ENCODE data around the gene GABRB2.
"Not testable (repeated sequence)": the region's sequence is repeated elsewhere in the genome, so short reads cannot be mapped to it uniquely, and the experiment has no call there.

GABRB2 gene

DNA sequence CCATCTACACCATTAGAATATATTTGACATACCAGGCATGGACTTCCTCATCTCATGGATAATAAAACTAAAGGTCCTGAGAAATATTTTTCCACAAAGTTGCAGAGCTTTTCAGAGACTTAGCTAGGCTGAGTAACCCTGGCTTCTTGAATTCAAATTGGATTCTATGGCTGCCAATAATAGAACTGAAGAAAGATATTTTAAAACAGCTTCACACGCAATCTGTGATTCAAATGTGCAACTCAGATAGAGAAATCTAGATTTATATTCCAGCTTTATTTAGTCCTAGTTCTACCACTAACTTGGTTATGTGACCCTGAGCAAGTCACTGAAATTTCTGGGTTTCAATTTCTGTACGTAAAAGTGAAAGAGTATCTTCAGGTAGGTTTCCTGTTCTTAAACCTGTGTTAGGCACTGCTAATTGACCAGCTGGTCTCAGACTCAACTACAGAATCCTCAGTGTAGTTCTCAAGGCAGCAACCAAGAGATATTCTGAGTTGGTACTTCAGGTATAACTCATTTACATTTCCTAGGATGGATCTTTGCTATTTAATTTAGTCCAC is 235.3 kb downstream of the GABRB2 start:
- no peaks in the 10 kb centered on the region for H3K36me3 ChIP-seq (ENCODE audit: control insufficient read depth, insufficient read depth, low read length)
- H3K4me1 ChIP-seq (ENCODE audit: control insufficient read depth, insufficient read depth, low read length), result no peaks in the 10 kb centered on the region
- no peak overlapping the region for H3K9ac ChIP-seq (ENCODE audit: low read length)
- no peak overlapping the region for H3K4me3 ChIP-seq (ENCODE audit: low read length)
- no peak overlapping the region for H3K27ac ChIP-seq (ENCODE audit: low read depth, low read length)
- no peaks in the 10 kb centered on the region for H3K27me3 ChIP-seq (ENCODE audit: control insufficient read depth, insufficient read depth, low read length)

DNA sequence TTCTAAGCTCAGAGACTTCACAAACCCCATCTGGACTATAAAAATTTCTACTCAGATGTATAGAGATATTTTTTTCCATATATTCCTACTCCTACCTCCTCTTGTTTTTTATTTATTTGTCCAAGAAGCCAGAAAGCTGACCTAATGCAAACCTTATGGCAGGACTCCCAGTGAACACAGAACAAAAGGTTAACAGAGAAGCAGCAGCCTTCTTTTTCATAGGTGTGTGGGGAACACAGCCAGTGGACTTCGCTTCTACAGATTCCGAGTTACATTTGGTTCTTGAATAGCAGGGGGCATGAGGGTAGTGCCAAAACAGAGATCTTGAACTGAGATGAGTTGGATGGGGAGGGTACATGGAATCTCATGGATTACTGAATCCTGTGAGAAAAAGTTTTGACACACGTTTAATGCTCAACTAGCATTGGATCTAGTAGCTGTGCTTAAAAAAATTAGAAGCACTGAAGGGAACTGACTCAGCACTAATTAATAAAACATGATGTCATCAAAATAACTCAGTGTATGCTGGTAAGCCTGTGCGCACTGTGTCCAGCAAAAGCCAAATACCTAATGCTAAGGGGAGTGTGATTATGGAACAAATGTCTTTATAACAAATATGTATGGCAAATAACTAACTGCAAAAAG is 240.1 kb downstream of the GABRB2 start:
- Histone ChIP-seq H3K4me1 (ENCODE audit: control insufficient read depth, insufficient read depth, low read length) (no peaks in the 10 kb centered on the region), H3K36me3 (ENCODE audit: control insufficient read depth, insufficient read depth, low read length) (no peaks in the 10 kb centered on the region), H3K27ac (ENCODE audit: low read depth, low read length) (no peak overlapping the region), H3K27me3 (ENCODE audit: control insufficient read depth, insufficient read depth, low read length) (no peaks in the 10 kb centered on the region), H3K9ac (ENCODE audit: low read length) (no peak overlapping the region), H3K4me3 (ENCODE audit: low read length) (no peak overlapping the region)

DNA sequence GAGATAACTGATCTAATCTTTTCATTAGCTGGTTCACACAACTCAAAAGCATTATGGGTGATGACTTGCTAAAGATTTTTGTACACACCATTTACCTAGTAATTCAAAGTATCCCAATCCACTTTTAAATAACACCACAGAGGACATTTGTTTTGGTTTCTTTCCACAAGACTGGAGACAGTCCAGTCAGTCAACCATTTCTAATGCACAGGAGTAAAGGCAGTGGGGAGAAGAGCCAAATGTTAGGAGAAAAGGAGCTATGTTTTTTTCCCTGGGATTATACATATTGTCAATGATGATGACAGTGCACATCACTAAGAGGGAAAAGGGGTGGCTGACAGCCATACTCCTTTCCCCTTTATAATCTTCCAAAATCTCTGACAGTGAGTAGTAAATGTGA is 240.9 kb downstream of the GABRB2 start:
- Histone ChIP-seq H3K4me3 (ENCODE audit: low read length) (no peak overlapping the region), H3K4me1 (ENCODE audit: control insufficient read depth, insufficient read depth, low read length) (no peaks in the 10 kb centered on the region), H3K36me3 (ENCODE audit: control insufficient read depth, insufficient read depth, low read length) (no peaks in the 10 kb centered on the region), H3K27me3 (ENCODE audit: control insufficient read depth, insufficient read depth, low read length) (no peaks in the 10 kb centered on the region), H3K27ac (ENCODE audit: low read depth, low read length) (no peak overlapping the region), H3K9ac (ENCODE audit: low read length) (no peak overlapping the region)

DNA sequence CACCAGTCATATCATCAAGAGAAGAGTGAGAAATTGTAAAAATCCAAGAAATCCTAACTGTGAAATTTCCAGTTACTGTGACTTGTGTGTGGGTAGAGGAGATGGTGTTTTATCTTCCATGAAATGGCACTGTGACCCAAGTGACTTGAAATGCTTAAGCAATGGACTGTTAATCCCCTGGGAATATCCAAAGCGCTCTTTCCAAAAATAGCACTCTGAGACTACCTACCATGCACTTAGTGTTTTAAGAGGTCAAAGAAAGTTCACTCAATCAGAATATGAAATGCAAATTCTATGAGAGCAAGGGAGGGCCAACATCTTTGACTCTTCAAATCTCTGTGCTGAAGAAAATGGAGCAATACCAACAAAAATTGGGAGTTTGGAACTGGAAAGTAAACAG is 244.0 kb downstream of the GABRB2 start:
- Histone ChIP-seq H3K4me1 (ENCODE audit: control insufficient read depth, insufficient read depth, low read length) (no peaks in the 10 kb centered on the region), H3K27ac (ENCODE audit: low read depth, low read length) (no peak overlapping the region), H3K9ac (ENCODE audit: low read length) (no peak overlapping the region), H3K4me3 (ENCODE audit: low read length) (no peak overlapping the region), H3K27me3 (ENCODE audit: control insufficient read depth, insufficient read depth, low read length) (no peaks in the 10 kb centered on the region), H3K36me3 (ENCODE audit: control insufficient read depth, insufficient read depth, low read length) (no peaks in the 10 kb centered on the region)

DNA sequence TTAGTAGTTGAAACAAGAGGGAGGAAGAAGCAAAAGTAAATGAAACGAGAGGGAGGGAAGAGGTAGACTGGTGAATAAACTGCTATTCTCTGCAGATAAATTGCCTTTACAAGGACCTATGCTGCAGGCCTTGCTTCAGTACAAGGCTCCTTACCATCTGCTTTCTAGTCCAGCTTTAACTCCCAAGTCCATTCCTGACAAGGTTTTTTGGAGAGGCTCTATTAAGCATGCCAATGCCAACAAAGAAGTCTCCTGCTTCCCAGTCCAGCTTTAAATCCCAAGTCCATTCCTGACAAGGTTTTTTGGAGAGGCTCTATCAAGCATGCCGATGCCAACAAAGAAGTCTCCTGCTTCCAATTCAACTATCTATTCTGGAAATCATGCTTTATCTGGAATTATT is 244.9 kb downstream of the GABRB2 start:
- no peak overlapping the region for H3K27ac ChIP-seq (ENCODE audit: low read depth, low read length)
- no peak overlapping the region for H3K4me3 ChIP-seq (ENCODE audit: low read length)
- H3K27me3 ChIP-seq (ENCODE audit: control insufficient read depth, insufficient read depth, low read length), result no peaks in the 10 kb centered on the region
- H3K4me1 ChIP-seq (ENCODE audit: control insufficient read depth, insufficient read depth, low read length), result no peaks in the 10 kb centered on the region
- H3K36me3 ChIP-seq (ENCODE audit: control insufficient read depth, insufficient read depth, low read length), result no peaks in the 10 kb centered on the region
- no peak overlapping the region for H3K9ac ChIP-seq (ENCODE audit: low read length)

DNA sequence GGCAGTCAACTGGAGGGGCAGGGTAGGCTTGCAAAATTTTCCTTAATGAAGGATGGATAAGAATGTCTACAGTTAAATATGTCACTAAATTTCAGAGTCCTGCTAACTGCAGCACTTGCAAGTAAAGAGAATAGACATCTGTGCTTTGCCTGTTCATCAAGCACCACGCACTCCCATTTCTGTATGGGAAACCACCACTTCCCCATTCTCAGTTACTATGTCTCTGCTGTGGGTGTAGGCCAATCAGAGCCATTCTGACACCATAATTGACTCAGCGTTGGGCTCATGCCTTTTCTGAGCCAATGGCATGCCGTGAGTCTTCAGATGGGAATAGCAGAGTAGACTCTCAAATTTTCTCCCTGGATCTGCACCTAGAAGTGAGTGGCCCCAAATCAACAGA is 247.5 kb downstream of the GABRB2 start:
- no peak overlapping the region for H3K27ac ChIP-seq (ENCODE audit: low read depth, low read length)
- no peaks in the 10 kb centered on the region for H3K36me3 ChIP-seq (ENCODE audit: control insufficient read depth, insufficient read depth, low read length)
- H3K4me1 ChIP-seq (ENCODE audit: control insufficient read depth, insufficient read depth, low read length), result no peaks in the 10 kb centered on the region
- H3K9ac ChIP-seq (ENCODE audit: low read length), result no peak overlapping the region
- no peak overlapping the region for H3K4me3 ChIP-seq (ENCODE audit: low read length)
- no peaks in the 10 kb centered on the region for H3K27me3 ChIP-seq (ENCODE audit: control insufficient read depth, insufficient read depth, low read length)

DNA sequence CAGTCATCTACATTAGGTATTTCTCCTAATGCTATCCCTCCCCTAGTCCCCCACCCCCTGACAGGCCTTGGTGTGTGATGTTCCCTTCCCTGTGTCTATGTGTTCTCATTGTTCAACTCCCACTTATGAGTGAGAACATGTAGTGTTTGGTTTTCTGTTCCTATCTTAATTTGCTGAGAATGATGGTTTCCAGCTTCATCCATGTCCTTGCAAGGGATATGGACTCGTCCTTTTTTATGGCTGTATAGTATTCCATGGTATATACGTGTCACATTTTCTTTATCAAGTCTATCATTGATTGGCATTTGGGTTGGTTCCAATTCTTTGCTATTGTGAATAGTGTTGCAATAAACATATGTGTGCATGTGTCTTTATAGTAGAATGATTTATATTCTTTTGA is 249.1 kb downstream of the GABRB2 start:
- H3K27ac ChIP-seq (ENCODE audit: low read depth, low read length); H3K27me3 ChIP-seq (ENCODE audit: control insufficient read depth, insufficient read depth, low read length); H3K9ac ChIP-seq (ENCODE audit: low read length); H3K4me1 ChIP-seq (ENCODE audit: control insufficient read depth, insufficient read depth, low read length); H3K36me3 ChIP-seq (ENCODE audit: control insufficient read depth, insufficient read depth, low read length); H3K4me3 ChIP-seq (ENCODE audit: low read length): not testable (repeated sequence)

DNA sequence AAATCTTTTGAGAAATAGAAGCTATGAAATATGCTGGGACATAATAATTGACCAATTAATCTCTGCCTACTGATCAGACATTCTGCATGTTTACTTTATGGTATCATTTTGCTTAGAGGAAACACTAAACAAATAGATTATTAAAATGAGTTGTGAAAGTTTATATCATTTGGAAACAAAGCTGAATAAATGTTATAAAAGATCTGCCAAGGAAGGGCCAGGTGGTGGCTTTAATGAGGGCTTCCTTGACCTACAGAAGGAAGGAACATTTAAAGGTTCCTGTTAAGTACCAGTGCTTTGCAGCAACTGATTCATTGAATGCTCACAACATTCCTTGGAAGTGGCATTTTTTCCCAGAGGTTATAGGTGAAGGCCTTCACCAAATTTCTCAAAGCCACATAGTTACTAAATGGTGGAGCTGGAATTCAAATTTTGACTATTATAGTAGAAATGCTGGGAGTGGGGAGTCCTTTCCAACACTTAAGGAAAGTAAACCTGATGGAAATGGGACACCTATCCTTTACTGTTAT is 250.7 kb downstream of the GABRB2 start:
- no peaks in the 10 kb centered on the region for H3K27me3 ChIP-seq (ENCODE audit: control insufficient read depth, insufficient read depth, low read length)
- no peaks in the 10 kb centered on the region for H3K36me3 ChIP-seq (ENCODE audit: control insufficient read depth, insufficient read depth, low read length)
- H3K4me3 ChIP-seq (ENCODE audit: low read length), result no peak overlapping the region

DNA sequence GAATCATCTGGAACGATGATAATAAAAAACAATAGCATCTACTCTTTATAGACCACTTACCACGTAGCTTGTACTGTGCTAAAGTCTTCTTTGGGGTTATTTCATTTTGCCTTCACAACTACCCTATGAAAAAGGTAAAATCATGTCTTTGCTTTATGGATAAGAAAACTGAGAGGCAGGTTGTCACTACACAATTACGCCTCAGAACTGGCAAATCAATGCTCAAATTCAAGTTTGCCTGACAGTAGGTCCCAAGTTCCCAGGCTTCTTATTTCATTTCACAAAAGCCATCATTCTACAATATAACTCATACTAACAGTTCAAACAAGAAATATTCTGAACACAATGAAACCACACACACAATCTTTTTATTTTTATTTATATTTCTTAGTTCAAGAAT is 258.5 kb downstream of the GABRB2 start:
- Histone ChIP-seq H3K9ac (ENCODE audit: low read length) (no peak overlapping the region), H3K4me3 (ENCODE audit: low read length) (no peak overlapping the region), H3K4me1 (ENCODE audit: control insufficient read depth, insufficient read depth, low read length) (no peaks in the 10 kb centered on the region), H3K27ac (ENCODE audit: low read depth, low read length) (no peak overlapping the region), H3K36me3 (ENCODE audit: control insufficient read depth, insufficient read depth, low read length) (no peaks in the 10 kb centered on the region), H3K27me3 (ENCODE audit: control insufficient read depth, insufficient read depth, low read length) (no peaks in the 10 kb centered on the region)

More for the DNA sequence above, 250.7 kb downstream of the GABRB2 start:
- H3K9ac ChIP-seq (ENCODE audit: low read length), result no peak overlapping the region
- H3K4me1 ChIP-seq (ENCODE audit: control insufficient read depth, insufficient read depth, low read length), result no peaks in the 10 kb centered on the region
- H3K27ac ChIP-seq (ENCODE audit: low read depth, low read length), result no peak overlapping the region

DNA sequence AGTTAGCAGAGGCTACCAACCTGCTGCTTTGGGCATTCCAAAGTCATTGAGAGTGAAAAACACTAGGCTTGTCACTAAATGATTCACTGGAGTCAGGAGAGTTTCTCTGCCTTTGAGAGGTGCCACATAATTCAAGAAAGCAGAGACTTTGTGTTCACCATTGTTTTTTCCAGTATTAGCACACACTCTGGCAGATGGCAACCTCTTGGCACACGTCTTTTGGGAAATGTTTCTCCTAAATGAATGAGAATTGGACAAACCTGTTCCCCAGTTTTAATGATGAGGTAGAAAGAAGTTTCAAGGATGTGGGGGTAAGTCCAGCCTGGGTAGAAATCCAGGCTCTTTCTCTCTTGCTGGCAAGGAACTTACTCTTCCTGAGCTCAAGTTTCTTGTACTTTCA is 259.1 kb downstream of the GABRB2 start:
- H3K4me3 ChIP-seq (ENCODE audit: low read length), result no peak overlapping the region

DNA sequence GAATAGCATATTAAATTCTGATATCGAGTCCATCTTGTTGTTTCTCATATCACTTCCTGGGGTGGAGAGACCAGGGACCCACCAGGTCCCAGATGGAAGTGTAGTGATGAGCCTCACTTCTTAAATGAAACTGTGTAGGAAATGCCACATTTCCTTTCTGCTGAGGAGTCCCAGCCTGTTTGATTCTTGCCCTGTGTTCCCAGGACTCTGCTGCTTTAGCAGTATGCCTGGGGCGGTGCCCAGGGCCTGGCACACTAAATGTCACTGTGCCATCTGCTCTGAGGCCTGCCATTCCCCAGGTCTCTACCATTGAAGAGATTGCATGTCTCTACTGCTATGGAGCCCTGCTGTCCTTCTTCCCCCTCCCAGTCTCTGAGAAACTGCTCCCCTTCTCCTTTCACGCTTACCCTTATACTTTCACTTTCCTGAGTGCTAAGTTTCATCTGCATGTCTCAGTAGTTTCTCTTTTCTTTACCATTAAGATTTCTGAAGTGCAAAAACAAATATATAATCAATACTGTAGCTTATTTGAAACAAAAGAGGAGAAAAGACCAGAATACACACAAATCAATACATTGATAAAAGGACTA is 260.4 kb downstream of the GABRB2 start:
- no peak overlapping the region for H3K4me3 ChIP-seq (ENCODE audit: low read length)
- H3K36me3 ChIP-seq (ENCODE audit: control insufficient read depth, insufficient read depth, low read length), result no peaks in the 10 kb centered on the region
- no peaks in the 10 kb centered on the region for H3K27me3 ChIP-seq (ENCODE audit: control insufficient read depth, insufficient read depth, low read length)
- H3K4me1 ChIP-seq (ENCODE audit: control insufficient read depth, insufficient read depth, low read length), result no peaks in the 10 kb centered on the region
- H3K9ac ChIP-seq (ENCODE audit: low read length), result no peak overlapping the region
- no peak overlapping the region for H3K27ac ChIP-seq (ENCODE audit: low read depth, low read length)

More for the DNA sequence above, 259.1 kb downstream of the GABRB2 start:
- H3K36me3 ChIP-seq (ENCODE audit: control insufficient read depth, insufficient read depth, low read length), result no peaks in the 10 kb centered on the region
- no peak overlapping the region for H3K9ac ChIP-seq (ENCODE audit: low read length)
- no peak overlapping the region for H3K27ac ChIP-seq (ENCODE audit: low read depth, low read length)
- no peaks in the 10 kb centered on the region for H3K4me1 ChIP-seq (ENCODE audit: control insufficient read depth, insufficient read depth, low read length)
- no peaks in the 10 kb centered on the region for H3K27me3 ChIP-seq (ENCODE audit: control insufficient read depth, insufficient read depth, low read length)

DNA sequence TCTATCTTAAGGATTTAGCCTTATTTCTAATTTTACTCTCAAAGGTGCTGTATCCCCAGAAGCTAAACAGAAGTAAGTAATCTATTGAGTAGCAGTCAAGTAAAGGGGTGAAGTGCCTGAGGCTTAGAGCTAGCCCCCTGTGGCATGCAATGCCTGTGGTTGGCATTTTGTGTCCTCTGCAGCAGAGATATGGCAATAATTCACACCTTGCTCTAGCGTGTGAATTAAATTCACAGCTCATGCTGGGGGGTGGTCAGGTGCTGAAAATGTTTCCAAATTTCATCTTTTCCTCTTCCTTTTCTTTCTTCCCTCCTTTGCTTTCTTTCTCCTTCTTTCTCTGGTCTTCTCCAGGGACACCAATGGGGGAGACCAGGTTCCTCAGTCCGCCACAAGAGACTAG is 262.1 kb downstream of the GABRB2 start:
- Histone ChIP-seq H3K4me1 (ENCODE audit: control insufficient read depth, insufficient read depth, low read length) (no peaks in the 10 kb centered on the region), H3K9ac (ENCODE audit: low read length) (no peak overlapping the region), H3K36me3 (ENCODE audit: control insufficient read depth, insufficient read depth, low read length) (no peaks in the 10 kb centered on the region), H3K27me3 (ENCODE audit: control insufficient read depth, insufficient read depth, low read length) (no peaks in the 10 kb centered on the region), H3K27ac (ENCODE audit: low read depth, low read length) (no peak overlapping the region), H3K4me3 (ENCODE audit: low read length) (no peak overlapping the region)

DNA sequence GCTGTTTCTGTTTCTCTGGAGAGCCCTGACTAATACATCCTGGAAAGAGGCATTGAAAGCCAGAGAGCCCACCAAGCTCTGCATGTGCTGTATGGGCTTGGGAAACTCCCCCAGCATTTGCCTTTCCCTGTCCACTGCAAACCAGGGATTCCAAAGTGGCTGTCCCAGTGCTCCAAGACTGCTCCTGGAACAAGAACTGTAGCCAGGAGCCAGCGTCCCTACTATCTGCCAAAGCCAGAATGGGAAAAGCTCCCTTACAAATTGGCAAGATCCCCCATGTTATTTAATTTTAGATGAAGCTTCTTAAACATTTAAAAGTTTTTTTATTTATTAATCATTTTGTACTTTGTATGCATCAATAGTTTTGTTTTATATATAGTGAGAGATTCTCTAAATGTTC is 263.2 kb downstream of the GABRB2 start:
- Histone ChIP-seq H3K27ac (ENCODE audit: low read depth, low read length) (no peak overlapping the region), H3K4me3 (ENCODE audit: low read length) (no peak overlapping the region), H3K9ac (ENCODE audit: low read length) (no peak overlapping the region), H3K27me3 (ENCODE audit: control insufficient read depth, insufficient read depth, low read length) (no peaks in the 10 kb centered on the region), H3K4me1 (ENCODE audit: control insufficient read depth, insufficient read depth, low read length) (no peaks in the 10 kb centered on the region), H3K36me3 (ENCODE audit: control insufficient read depth, insufficient read depth, low read length) (no peaks in the 10 kb centered on the region)

Measured in rectal smooth muscle tissue (tissue), 1 donor.